Upper lobe of right lung (tissue), 1 donor: Measurements from ENCODE around the gene SND1. TPM values are rescaled to one million over a fixed set of nuclear protein-coding genes. Genes with fewer than 3 reads are reported as not detected.
A peak's percentile ranks its signal among the peaks of the same experiment; 100 is the strongest.

Source experiments
- ATAC-seq: fragments of 200-7000 bp; cut with Tn5 transposase; one replicate; pipeline ENCODE4 v1.9.1; 2020; ENCODE audit warnings: mild to moderate bottlenecking, moderate library complexity
- DNase-seq: peaks from one replicate; pipeline ENCODE4 v3.0.0-alpha.2; 2020
- H3K27ac ChIP-seq: fragments of 200-600 bp; one replicate; pipeline ENCODE4 v1.8.0; 2022
- H3K27me3 ChIP-seq: fragments of 200-600 bp; one replicate; pipeline ENCODE4 v1.8.0; 2022; ENCODE audit warnings: mild to moderate bottlenecking
- H3K36me3 ChIP-seq: fragments of 200-600 bp; one replicate; pipeline ENCODE4 v1.8.0; 2022
- H3K4me1 ChIP-seq: fragments of 200-600 bp; one replicate; pipeline ENCODE4 v1.8.0; 2022
- H3K4me3 ChIP-seq: fragments of 200-600 bp; one replicate; pipeline ENCODE4 v1.8.0; 2022; ENCODE audit warnings: mild to moderate bottlenecking
- H3K9me3 ChIP-seq: fragments of 200-600 bp; one replicate; pipeline ENCODE4 v1.8.0; 2022
- intact Hi-C: fragments of 100-400 bp; cut with DNase I; formaldehyde crosslinking; loops from one replicate; pipeline ENCODE4 v1.11.0; 2022
- long read RNA-seq: library from polyadenylated mRNA; unstranded; transcript quantifications from one replicate; pipeline ENCODE4 v2.0.0, GENCODE V29; 2021
- total RNA-seq: library from RNA; stranded (reverse); fragmentation: NEBNext Ultra II Directional; extraction: Animal tissue kit (Norgen Biotek cat#: 25700); gene quantifications from one replicate; pipeline ENCODE4 v1.2.1, GENCODE V29; 2021
- TF ChIP-seq, protein P1 (sequence below): fragments of 200-600 bp; IDR thresholded peaks from one replicate; pipeline ENCODE4 v1.8.0; 2022; ENCODE audit warnings: antibody characterized with exemption
- donor health status: DM: no; HTN: yes; CAD: no; lungs with severe emphysema.

SND1 gene
- total RNA-seq, result 150 TPM
- long read RNA-seq, transcript SND1-201 (24 exons, 3,476 nt), result major isoform, 178 of 267 reads
- long read RNA-seq, partial matches to known transcripts, result 66 of 267 reads
- long read RNA-seq, other reads (novel, unspliced or antisense), result 22 of 267 reads

DNA sequence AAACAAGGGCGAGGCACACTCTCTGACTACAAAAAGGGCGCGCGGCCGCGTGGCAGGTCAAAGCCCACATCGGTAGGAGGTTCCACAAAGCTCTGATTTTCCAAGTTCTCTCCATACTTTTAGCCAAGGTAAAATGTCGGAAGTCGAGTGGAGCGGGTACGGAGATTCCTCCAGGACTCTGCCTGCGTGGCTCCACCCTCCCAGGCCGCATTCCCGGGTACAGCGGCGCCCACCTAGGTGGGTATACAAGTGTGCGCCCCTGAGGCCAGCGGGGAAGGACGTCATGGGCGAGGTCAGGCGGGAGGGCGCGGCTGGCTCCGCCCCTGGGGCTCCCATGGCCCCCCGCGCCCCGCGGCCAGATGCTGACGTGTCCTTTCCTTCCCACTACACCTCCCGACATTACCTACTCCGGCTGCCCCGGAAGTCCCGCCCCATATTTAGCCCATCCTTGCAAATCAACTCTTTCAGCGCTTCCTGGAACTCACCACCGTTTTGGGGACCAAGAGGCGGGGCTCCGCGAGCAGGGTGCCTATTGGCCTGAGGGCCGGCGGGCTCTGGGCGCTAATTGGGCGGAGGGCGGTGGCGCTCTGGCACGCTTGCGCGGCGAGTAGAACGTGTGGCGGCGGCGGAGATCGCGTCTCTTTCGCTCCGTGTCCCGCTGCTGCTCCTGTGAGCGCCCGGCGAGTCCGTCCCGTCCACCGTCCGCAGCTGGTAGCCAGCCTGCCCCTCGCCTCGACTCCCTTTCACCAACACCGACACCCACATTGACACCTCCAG lies at the start of gene SND1:
Gene SND1, plus strand, starts transcription at position 639 of the 777 bp plus-strand sequence. CDS start 180 bp downstream, outside the sequence.
- ATAC-seq (peak; percentile 98), DNase-seq (peak; percentile 99)
- H3K27me3 ChIP-seq, result no peaks in the 10 kb centered on the region
- H3K27ac ChIP-seq, result peak within 1 kb of the TSS; percentile 99
- no peaks in the 10 kb centered on the region for H3K9me3 ChIP-seq
- TF ChIP-seq, protein P1, sequence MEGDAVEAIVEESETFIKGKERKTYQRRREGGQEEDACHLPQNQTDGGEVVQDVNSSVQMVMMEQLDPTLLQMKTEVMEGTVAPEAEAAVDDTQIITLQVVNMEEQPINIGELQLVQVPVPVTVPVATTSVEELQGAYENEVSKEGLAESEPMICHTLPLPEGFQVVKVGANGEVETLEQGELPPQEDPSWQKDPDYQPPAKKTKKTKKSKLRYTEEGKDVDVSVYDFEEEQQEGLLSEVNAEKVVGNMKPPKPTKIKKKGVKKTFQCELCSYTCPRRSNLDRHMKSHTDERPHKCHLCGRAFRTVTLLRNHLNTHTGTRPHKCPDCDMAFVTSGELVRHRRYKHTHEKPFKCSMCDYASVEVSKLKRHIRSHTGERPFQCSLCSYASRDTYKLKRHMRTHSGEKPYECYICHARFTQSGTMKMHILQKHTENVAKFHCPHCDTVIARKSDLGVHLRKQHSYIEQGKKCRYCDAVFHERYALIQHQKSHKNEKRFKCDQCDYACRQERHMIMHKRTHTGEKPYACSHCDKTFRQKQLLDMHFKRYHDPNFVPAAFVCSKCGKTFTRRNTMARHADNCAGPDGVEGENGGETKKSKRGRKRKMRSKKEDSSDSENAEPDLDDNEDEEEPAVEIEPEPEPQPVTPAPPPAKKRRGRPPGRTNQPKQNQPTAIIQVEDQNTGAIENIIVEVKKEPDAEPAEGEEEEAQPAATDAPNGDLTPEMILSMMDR, result no peak
- intact Hi-C loops, result no loop called here
- H3K4me1 ChIP-seq, result peaks cover 28% of the 10 kb centered on the region
- H3K36me3 ChIP-seq, result no peaks in the 10 kb centered on the region
- peak within 1 kb of the TSS; percentile 98 for H3K4me3 ChIP-seq

DNA sequence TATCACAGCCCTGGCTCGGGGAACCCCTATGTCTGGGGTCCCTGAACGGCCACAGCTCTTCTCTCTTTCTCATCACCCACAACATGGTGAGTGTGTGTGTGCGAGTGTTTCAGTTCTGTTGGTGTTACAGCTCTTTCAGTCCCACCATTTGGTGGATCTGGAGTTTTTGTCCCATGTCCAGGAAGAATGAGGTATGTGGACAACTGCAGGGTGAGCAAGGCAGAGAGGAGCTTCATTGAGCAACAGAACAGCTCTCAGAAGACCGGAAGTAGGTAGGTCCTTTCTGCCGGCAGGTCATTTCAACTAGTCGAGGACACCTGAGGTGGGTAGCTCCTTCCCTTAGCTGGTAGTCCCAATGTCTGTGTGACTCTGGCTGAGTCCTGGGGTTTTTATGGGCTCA lies 43.5 kb upstream of the SND1 start:
- ATAC-seq (no peak), DNase-seq (no peak)
- Histone ChIP-seq H3K27me3 (no peaks in the 10 kb centered on the region), H3K27ac (no peak overlapping the region), H3K9me3 (no peaks in the 10 kb centered on the region), H3K4me1 (no peaks in the 10 kb centered on the region), H3K4me3 (no peak overlapping the region), H3K36me3 (no peaks in the 10 kb centered on the region)
- intact Hi-C loops, result no loop called here
- TF ChIP-seq, protein P1, result no peak

DNA sequence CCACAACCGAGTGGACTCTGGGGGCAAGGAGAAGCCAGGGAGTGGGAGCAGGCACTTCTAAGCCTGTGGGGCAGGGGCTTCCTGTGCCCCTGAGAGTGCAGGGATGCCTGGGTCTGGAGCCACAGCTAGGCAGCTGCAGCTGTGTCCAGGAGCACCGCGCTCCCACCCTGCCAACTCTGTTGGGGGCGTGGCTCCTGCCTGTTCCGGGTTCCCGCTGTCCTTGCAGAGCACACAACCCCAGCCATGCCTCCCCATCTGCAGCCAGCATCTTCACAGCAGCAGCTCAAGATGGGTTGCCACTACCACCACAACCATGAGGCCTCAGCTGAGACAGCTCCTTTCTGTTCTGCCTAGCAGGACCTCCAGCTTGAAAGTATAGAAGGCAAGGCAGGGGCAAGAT lies 42.7 kb upstream of the SND1 start:
- H3K27ac ChIP-seq, result no peak overlapping the region
- H3K4me1 ChIP-seq, result no peaks in the 10 kb centered on the region
- H3K4me3 ChIP-seq, result no peak overlapping the region
- no peak for ATAC-seq
- intact Hi-C loops, result no loop called here
- TF ChIP-seq, protein P1, result no peak
- no peaks in the 10 kb centered on the region for H3K9me3 ChIP-seq
- H3K36me3 ChIP-seq, result no peaks in the 10 kb centered on the region
- H3K27me3 ChIP-seq, result no peaks in the 10 kb centered on the region
- no peak for DNase-seq

DNA sequence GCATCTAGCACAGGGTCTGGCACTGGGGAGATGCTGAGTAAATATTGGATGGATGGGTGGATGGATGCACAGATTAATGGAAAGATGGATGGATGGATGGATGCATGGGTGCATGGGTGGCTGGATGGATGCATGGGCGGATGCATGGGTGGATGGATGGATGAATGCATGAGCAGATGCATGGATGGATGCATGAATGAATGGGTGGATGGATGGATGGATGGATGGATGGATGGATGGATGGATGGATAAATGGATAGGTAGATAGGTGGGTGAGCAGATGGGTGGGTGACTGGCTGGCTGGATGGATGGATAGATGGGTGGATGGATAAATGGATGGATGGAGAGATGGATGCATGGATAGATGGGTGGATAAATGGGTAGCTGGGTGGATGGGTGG lies 39.7 kb upstream of the SND1 start:
- Histone ChIP-seq H3K4me1 (no peaks in the 10 kb centered on the region), H3K27me3 (peaks cover 2% of the 10 kb centered on the region), H3K4me3 (no peak overlapping the region), H3K27ac (no peak overlapping the region), H3K36me3 (no peaks in the 10 kb centered on the region), H3K9me3 (no peaks in the 10 kb centered on the region)
- intact Hi-C loops, result no loop called here
- TF ChIP-seq, protein P1, result no peak
- DNase-seq (no peak), ATAC-seq (no peak)

DNA sequence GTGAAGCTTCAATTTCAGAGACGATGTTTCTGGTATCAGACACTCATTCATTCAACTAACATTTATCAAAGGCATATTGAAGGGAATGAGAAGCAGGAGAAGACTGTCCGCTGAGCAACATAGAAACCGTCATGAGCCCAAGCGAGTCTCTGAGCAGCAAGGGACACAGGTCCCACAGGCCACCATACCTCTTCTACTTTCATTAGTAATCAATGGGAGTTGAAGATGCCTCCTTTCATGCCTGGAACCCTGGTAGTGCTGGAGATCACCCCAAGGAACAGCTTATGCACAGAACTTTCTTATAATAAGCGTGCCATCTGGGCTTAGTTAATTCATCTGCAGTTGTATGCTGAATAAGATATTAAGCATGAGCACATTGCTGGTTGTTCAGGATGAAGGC lies 35.3 kb upstream of the SND1 start:
- intact Hi-C loops, result no loop called here
- DNase-seq (no peak), ATAC-seq (no peak)
- H3K27me3 ChIP-seq, result peaks cover 43% of the 10 kb centered on the region
- no peaks in the 10 kb centered on the region for H3K4me1 ChIP-seq
- no peak overlapping the region for H3K27ac ChIP-seq
- no peaks in the 10 kb centered on the region for H3K36me3 ChIP-seq
- H3K4me3 ChIP-seq, result no peak overlapping the region
- H3K9me3 ChIP-seq, result no peaks in the 10 kb centered on the region
- TF ChIP-seq, protein P1, result no peak
